ENCODE measurements around the gene PCSK9.

PCSK9 gene

DNA sequence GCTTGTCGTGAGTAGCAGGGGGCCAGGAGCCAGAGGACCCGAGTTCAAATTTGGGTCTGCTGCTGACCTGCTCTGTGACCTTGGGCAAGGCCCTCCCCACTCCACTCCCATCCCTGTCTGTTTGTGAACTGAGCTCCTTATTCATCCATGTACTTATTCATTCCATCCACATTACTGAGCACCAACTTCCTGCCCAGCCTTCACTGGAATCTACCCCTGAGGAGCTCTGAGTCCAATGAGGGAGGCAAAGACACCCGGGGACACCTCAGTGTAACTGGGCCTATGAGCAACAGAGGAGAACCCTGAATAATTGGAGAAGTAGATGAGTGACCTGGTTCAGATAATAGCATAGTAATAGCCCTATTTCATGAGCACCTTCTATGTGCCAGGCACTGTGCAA lies 31.7 kb upstream of the PCSK9 start:
- TF ChIP-seq, protein P1, sequence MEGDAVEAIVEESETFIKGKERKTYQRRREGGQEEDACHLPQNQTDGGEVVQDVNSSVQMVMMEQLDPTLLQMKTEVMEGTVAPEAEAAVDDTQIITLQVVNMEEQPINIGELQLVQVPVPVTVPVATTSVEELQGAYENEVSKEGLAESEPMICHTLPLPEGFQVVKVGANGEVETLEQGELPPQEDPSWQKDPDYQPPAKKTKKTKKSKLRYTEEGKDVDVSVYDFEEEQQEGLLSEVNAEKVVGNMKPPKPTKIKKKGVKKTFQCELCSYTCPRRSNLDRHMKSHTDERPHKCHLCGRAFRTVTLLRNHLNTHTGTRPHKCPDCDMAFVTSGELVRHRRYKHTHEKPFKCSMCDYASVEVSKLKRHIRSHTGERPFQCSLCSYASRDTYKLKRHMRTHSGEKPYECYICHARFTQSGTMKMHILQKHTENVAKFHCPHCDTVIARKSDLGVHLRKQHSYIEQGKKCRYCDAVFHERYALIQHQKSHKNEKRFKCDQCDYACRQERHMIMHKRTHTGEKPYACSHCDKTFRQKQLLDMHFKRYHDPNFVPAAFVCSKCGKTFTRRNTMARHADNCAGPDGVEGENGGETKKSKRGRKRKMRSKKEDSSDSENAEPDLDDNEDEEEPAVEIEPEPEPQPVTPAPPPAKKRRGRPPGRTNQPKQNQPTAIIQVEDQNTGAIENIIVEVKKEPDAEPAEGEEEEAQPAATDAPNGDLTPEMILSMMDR (IDR thresholded peaks at IDR 0.05; ENCODE audit: insufficient read depth, low read depth, low read length, missing control alignments): no peak
- H3K4me3 ChIP-seq (ENCODE audit: low read length): no peak overlapping the region
- DNase-seq (ENCODE audit: low read depth): peak; percentile 85

DNA sequence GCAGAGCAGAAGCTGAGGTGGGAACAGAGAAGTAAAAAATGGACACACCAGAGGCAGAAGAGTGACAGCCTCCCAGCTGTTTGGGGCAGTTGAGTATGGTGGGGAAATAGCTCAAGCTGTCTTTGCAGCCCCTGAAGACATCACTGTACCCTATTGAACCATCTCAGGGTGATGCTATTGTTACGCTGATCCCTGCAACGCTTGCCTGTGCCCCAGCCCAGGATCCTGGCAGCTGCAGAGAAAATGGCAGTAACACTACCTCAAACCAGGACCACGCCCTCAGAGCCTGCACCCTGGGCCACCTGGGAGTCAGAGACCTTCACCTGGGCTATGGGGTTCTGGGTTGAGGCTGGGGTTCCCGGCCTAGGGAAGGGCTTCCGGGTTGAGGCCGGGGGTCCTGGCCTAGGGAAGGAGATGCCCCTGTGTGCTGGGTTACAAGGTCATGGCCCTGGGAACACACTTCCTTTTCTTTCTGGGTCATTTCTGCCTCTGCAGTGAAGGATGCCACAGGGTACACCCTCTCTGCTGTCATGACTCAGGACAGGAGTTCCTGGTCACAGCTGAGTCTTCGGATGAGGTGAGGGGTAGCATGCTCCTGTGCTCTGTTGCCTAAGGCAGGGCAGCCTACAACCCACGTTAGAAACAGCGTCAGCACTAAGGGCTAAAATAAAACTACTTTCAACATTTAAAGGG lies 29.0 kb upstream of the PCSK9 start:
- no peak overlapping the region for H3K4me3 ChIP-seq (ENCODE audit: low read length)
- TF ChIP-seq, protein P1 (IDR thresholded peaks at IDR 0.05; ENCODE audit: insufficient read depth, low read depth, low read length, missing control alignments): no peak
- no peak for DNase-seq (ENCODE audit: low read depth)

DNA sequence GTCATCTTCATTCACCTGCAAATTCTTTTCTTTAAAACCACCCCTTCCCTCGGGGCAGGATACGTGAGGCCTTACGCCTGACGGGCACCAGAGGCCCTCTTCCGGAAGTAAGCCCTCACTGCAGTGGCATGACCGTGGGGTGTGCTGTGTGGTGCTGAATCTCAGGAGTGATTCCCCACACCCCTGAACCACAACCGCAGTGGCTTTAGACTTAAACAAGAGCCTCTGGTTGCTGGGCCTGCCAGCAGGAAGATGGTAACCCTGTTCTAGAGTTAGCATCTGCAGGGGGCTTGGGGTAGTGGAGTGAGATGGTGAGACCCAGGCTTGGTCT lies 28.5 kb upstream of the PCSK9 start:
- no peak overlapping the region for H3K4me3 ChIP-seq (ENCODE audit: low read length)
- no peak for DNase-seq (ENCODE audit: low read depth)
- TF ChIP-seq, protein P1 (IDR thresholded peaks at IDR 0.05; ENCODE audit: insufficient read depth, low read depth, low read length, missing control alignments): no peak

DNA sequence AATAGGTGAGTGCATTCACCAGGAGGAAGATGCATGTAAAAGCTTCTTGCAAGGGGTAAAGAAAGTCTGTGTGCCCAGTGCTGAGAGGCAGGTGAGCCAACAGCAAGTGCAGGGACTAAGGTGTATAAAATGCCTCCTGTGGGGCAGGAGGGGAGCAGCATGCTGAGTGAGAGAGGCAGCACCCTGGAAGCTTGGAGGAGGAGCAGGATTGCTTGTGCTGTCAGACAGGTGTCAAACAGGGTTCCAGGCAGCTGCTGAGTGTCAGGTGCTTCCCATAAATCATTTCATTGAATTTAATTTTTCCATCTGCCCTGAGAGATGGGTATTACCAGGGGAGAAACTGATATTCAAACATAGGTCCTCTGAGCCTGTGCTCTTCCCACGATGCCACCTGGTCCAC lies 26.7 kb upstream of the PCSK9 start:
- no peak for DNase-seq (ENCODE audit: low read depth)
- TF ChIP-seq, protein P1 (IDR thresholded peaks at IDR 0.05; ENCODE audit: insufficient read depth, low read depth, low read length, missing control alignments): no peak
- no peak overlapping the region for H3K4me3 ChIP-seq (ENCODE audit: low read length)

DNA sequence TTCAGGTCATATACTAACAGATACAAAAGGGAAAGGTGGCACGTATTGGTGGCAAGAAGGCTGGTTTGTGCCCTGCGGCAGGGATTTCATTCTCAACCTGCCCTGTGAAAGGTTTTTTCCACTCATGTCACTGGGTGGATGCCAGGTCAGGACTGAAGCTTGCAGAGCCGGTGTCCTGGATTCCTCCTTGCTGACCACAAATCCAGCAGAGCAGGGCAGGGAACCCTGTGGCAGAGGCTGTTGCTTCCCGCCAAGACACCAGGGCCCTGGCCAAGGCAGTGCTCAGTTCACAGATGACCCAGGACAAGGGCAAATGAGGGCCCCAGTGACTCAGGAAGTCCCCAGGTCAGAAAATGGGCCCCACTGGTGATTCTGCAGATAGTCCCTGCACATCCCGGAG lies 24.2 kb upstream of the PCSK9 start:
- TF ChIP-seq, protein P1 (IDR thresholded peaks at IDR 0.05; ENCODE audit: insufficient read depth, low read depth, low read length, missing control alignments): no peak
- H3K4me3 ChIP-seq (ENCODE audit: low read length): no peak overlapping the region
- no peak for DNase-seq (ENCODE audit: low read depth)

DNA sequence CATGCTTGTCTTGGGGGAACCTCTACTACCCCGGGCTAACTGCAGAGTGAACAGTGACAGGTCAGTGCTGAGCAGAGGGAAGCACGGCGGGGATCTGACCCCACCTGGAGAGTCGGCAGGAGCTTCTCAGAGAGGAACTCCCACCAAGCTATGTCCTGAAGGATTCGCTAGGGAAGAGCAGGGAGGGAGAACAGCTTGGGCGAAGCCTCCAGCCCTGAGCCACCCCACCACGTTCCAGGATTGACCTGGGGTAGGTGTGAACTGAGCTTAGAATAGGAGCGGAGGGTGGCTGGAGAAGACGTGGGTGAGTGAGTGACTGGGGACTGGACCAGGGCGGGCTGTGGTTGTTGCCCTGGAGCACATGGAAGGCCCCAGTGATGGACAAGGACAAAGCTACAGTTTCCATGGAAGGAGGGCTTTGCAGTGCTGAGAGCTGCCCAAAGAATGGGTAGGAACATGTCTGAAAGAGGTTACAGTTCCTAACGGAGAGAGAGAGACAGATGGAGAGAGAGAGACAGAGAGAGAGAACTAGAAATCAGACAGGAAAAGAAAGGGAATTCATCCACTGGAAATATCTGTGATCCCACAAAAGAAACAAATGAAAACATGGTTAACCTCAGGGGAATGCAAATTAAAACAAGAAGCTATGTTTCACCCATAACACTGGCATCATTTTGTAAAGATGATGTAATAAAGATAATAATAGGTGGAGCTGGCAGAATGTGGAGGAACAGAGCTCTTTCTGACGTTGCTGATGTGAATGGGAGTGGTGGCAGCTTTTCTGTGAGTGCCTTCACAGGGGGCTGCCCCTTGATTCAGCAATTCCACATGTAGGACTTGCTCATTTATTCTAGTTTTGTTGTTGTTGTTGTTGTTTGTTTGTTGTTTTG lies 23.4 kb upstream of the PCSK9 start:
- H3K4me3 ChIP-seq (ENCODE audit: low read length): no peak overlapping the region
- TF ChIP-seq, protein P1 (IDR thresholded peaks at IDR 0.05; ENCODE audit: insufficient read depth, low read depth, low read length, missing control alignments): no peak
- DNase-seq (ENCODE audit: low read depth): no peak
